WI38 (cell line): ENCODE data around the gene FTO.

Source experiments
- H3K4me3 ChIP-seq: 2 replicates; pipeline ENCODE4 v1.5.1; 2011; ENCODE audit warnings: low read depth, mild to moderate bottlenecking, control low read depth, low read length
- TF ChIP-seq, protein P1 (sequence below): IDR thresholded peaks from 2 replicates; pipeline ENCODE4 v1.5.1; 2012; ENCODE audit warnings: low read depth, mild to moderate bottlenecking, control low read depth, low read length

Gene FTO

DNA sequence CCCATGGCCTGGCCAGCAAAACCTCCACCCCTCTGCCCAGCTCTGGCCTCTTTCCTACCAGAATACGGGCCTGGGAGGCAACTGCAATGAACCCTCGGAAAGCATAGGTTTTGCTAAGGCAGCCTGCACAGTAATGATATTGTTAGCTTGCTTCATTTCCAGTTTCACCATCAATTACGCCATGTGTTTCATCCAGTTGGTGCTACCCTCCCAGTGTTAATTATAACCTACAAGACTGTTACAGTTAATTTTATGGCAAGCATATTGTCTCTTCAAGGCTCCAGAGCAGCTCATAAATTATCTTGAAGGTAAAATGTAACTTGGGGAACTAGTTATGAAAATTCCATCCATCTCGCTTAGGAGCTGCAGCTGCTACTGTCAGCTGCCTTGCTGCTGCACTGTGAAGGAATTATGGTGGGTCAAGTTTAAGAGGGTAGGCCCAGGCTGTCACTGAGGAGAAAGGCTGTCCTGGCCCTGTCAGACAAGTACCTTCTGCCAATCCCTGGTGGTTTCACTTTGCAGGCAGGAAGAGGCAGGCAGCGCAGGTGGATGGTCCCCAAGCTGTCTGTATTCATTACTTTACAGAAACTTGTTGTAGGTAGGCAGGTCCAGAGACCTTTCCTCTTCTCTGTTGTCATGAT lies 242.9 kb downstream of the FTO start:
- no peak overlapping the region for H3K4me3 ChIP-seq

DNA sequence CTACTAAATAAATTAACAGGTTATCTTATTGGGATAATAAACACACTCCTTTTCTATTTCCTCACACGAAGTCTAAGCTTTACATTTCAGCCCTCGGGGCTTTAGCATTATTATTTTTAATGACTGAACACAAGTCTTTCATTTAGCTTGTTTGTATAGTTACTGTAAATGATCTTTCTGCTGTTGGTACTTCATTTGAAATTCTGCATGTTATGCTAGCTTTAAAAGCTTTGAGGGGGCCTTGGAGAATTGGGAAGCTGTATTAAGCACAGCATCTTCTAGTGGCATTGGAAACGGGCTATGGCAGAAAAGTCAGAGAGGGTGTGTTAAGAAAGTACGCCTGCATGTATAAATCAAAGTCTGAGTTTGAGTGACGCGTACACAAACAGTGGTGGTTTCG lies 243.7 kb downstream of the FTO start:
- H3K4me3 ChIP-seq, result no peak overlapping the region
- TF ChIP-seq, protein P1, sequence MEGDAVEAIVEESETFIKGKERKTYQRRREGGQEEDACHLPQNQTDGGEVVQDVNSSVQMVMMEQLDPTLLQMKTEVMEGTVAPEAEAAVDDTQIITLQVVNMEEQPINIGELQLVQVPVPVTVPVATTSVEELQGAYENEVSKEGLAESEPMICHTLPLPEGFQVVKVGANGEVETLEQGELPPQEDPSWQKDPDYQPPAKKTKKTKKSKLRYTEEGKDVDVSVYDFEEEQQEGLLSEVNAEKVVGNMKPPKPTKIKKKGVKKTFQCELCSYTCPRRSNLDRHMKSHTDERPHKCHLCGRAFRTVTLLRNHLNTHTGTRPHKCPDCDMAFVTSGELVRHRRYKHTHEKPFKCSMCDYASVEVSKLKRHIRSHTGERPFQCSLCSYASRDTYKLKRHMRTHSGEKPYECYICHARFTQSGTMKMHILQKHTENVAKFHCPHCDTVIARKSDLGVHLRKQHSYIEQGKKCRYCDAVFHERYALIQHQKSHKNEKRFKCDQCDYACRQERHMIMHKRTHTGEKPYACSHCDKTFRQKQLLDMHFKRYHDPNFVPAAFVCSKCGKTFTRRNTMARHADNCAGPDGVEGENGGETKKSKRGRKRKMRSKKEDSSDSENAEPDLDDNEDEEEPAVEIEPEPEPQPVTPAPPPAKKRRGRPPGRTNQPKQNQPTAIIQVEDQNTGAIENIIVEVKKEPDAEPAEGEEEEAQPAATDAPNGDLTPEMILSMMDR, result no peak

More for the DNA sequence above, 242.9 kb downstream of the FTO start:
- TF ChIP-seq, protein P1, result no peak

DNA sequence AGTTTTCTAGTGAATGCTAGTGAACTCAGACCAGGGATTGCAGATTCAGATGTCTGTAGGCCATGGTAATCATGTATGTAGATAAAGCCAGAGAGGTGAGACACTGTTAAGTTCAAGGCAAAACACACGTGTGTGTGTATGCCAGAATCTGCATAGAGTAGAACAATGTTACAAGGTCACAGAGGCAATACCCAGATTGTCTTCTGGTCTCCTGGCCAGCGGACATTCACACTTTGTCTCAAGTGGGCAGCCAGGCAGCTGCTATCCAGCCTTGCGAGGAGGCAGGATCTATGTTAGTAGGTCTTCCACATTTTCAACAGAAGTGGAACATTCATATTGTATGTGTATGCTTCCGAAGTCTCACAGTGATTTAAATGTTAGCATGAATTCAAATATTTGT lies 244.4 kb downstream of the FTO start:
- H3K4me3 ChIP-seq, result no peak overlapping the region
- TF ChIP-seq, protein P1, result no peak

DNA sequence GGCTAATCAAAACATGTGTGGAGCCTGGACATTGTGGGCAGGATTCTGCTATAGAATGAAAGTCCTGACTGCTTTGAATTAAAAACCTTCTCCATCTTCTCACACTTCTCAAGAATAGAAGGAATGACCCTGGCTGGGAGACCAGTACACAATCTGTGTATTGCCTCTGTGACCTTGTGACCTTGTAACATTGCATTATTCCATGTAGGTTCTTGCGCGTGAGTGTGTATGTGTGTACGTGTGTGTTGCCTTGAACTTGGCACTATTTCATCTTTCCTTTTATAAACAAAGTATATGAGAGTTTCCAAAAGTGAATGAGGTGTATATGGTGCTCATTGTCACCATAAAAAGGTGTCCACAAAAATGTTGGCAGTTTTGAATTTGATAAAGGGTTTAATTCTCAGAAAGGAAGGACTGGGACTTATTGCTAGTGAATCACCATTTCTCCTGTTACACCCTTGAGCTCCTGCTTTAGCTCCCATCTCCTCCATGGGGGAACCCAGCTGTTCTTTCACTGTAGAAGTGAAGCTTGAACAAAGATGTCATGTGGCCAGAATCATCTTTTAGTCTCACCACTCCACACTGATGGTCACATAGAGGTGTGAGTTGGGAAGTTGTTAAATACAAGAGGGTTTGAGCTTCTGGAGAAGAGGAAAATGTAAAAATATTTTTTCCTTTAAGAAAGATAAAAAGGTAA lies 244.9 kb downstream of the FTO start:
- TF ChIP-seq, protein P1, result no peak
- no peak overlapping the region for H3K4me3 ChIP-seq

DNA sequence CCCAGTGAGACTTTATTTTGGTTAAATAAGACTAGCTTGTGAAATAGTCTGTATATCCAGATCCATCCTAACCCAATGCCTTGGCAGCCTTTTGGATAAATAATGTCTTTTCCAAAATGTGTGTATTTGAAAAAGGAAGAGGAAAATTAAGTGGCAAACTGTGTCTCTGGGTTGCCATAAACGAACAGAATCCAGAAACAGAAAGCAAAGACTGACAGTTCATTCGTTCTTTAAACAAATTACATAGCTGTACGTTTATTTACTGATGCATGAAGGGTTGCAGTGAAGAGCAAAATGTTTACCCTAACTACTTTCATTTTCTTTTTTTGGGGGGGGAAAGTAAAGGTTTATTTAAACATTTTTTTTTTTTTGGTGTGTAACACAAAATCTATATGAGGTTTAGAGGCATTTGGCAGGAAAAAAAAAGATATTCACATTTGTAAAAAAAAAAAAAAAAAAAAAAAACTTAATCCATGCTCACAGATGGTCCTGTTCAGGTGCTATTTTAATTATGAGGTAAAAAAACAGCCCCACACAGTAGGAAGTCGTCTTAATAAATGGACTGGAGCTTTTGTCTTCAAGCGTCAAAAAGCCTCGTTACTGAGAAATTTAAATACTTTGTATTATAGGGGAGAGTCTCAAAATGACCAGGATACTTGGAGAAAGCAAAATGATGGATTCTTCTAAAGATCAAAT lies 245.9 kb downstream of the FTO start:
- H3K4me3 ChIP-seq, result no peak overlapping the region
- TF ChIP-seq, protein P1, result no peak

DNA sequence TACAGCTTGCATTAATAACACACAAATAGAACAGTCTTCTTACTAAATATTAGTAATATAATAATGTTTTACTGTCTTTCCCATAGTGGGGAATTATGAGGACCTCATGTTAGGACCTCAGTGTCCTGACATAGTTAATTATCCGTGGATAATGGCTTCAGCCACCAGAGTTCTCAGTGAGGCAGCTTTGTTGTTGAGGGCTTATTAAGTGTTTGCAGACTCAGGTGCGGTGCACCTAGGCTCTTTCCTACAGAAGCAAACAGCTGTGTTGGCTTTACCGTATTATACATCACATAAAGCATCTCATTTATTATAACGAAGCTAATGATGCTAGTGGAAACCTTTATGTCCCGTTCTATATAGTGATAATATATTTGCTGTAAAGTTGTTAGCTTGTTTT lies 246.7 kb downstream of the FTO start:
- TF ChIP-seq, protein P1, result no peak
- no peak overlapping the region for H3K4me3 ChIP-seq
